GM19023 (cell line): ENCODE measurements around the gene THAP7.
"Not testable (repeated sequence)": the region's sequence is repeated elsewhere in the genome, so short reads cannot be mapped to it uniquely, and the experiment has no call there.

Source experiments
- ATAC-seq: cut with Tn5 transposase; IDR thresholded peaks from one replicate; pipeline ENCODE4 v1.9.1; 2021; ENCODE audit warnings: mild to moderate bottlenecking, moderate library complexity; ENCODE audit not compliant: unreplicated experiment

The THAP7 gene

DNA sequence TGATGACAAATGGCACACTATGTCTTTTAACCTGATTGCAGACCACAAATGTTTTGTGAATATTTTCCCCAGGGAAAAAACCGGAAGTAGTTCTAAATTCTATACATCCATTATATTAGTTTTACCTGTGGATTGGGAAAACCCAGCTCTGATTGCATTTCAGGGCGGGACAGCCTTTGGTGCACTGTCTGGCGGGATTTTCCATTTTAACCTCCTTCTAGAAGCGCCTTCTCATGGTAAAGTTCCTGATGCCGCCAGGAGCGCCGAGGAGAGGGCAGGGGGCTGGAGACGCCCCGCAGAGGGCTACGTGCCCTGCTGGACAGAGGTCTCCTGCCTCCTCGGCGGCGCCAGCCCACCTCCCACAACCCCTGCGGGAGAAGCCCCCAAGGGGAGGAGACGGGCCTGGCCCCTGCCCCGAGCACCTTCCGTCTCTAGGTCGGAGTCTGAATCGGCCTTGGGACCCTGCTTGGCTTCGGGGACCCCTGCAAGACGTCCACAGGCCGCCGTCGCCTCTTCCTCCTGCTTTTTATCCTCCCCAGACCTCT is 11.8 kb upstream of the THAP7 start:
- ATAC-seq: peak; percentile 17

DNA sequence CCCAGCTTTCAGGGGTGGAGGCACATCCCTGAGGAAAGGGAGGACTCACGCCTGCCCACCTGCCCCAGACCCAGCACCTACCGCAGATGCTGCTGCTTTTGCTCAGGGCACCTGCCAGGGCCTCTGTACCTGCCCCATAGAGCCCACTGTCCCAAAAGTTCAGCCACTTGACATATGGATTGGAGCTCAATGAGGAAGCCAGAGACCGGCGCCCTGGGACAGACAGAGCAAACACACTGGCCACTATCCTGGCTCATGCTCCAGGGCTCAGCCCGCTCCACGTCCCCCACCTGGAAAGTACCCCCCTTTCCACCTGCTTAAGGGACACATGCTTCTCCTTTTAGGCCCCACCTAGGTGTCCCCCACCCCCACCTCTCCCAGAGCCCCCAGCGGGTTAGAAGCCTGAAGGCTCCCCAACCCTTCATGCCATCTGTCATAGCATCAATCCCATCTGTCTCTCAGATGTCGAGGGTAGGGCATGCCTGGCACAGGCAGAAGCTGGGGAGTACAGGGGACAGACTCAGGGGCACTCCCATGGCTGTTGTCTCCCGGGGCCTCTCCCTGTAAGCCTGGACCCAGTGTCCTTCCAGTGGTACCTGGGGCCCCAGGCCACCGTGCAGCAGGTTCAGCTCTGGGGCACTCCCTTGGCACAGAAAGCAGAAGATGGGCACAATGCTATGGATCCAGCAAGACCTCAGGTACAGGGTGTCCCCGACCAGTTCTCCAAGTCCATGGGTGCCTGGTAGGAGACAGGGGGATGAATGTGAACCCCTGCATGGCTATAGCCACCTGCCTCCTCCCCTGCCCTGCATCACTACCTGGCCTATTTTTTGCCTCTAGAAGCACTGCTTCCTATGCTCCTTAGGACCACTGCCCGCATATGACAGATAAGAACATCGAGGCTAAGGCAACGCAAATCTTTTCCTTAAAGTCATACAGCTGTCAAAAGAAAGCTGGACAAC is 10.8 kb upstream of the THAP7 start:
- ATAC-seq: no peak

DNA sequence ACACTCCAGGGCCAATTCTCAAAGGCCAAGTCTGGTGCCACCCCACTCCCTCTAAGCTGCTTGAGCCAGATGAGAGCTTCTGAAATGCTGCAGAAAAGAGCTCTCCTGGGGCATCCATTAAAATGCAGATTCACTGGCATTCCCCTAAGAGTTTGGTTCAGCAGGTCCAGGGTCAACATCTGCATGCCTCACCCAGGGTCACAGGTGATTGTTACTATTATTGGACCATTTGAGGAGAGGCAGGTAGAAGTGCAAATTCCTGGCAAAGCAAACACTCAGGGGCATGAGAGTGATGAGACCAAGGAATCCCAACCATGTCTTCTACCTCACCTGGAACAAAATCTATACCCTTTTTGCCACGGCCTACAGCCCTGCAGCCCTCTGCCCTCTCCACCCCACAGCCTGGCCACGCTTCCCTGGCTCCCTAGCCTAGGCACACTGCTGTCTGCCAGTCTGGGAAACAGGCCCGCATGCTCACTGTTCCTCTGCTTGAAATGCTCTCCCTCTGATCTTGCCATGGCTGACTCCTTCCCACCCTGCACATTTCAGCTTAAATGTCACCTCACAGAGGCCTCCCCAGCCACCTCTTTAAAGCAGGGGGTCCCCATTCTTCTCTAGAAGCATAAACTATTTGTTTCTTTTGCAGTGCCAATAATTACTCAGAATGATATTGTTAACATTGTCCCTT is 8.7 kb upstream of the THAP7 start:
- ATAC-seq: no peak

DNA sequence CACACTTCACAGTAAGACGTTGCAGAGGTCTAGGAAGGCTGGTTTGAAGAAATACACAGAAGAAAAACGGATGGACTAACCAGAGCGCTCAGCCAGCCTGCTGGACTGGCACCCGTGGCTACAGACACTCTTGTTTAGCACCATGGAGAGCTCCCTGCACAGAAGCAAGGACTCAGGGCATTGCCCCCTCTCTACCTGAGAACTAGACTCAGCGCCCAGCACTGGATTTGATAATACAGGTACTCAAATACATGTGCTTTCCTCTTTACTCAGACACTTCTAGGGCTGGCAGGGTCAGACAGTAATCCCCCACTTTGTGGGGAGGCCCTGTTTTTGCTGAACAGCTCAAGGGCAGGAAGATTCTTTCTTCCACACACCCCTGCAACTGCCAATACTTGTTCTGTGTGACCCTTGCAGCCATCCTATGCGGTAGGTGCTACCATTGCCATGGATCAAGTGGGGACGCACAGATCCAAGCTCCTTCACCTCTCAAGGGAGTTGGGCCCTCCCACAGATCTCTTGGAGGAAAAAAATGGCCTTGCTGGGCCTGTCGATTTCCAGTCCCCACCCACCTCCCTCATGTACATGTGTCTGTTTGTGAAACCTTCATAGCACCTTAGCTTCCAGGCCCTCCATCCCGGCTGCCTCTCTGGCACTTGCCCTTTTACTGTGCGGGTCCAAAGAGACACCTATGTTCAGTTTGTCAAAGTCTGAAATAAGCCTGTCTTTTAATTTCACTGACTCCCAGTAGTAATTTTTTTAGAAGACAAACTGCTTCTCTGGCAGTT is 7.9 kb upstream of the THAP7 start:
- ATAC-seq: no peak

DNA sequence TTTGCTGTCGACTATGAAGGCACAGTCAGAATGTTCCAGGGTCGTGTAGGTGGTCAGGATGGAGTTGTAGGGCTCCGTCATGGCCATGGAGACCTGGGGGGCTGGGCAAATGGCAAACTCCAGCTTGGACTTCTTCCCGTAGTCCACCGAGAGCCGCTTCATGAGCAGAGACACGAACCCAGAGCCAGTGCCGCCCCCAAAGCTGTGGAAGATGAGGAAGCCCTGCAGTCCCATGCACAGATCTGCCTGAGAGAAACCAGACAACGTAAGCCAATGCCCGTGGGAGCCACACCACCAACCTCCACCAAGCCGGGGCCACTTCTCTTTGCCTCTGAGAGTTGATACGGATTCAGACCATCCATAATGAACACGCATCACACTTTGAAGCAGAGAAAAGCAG is 7.3 kb upstream of the THAP7 start:
- not testable (repeated sequence) for ATAC-seq

DNA sequence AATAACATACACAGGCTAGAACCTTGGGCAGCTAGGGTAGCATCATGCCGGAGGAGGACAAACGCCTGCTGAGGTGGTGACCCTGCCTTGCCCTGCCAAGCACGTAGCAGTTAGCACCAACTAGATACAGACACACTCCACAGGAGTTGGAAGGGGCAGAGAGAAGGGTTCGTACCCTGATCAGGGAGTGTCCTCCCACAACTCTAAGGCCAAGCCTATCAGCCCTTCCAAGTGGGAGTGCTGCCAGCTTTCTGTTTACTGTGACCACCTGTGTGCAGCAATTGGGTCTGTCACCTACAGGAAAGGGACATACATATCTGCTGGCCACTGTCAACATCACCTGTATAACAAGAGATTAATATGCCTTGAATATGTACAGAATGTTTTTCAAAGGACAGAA is 1.9 kb upstream of the THAP7 start:
- ATAC-seq: no peak

DNA sequence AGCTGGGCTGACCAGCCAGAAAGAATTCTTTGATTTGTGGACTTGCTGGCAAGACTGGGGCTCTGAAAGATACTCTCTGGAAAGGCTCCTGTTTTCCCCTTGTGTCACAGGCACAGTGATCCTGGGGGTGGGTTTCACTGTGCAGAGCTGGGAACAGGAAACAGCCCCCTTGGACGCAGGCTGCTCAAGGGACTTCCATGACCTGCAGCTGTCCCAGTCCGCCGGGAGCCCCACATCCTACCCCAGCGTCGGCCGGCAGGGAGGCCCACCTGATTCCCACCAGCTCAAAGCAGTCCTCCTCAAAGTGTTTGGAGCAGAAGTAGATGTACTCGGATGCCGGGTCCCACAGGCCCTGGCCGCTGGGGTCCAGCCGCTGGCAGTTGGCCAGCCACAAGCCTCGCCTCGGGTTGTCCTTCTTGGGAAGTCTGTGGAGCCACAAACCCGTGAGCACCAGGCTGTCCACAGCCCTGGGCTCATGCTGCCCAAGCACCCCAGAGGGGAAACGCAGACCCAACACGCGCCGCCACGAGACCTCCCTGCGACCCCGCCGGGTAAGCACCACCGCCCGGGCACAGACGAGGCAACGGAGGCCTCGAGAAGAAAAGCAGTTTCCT is 824 bp downstream of the THAP7 start:
- peak; percentile 2 for ATAC-seq

DNA sequence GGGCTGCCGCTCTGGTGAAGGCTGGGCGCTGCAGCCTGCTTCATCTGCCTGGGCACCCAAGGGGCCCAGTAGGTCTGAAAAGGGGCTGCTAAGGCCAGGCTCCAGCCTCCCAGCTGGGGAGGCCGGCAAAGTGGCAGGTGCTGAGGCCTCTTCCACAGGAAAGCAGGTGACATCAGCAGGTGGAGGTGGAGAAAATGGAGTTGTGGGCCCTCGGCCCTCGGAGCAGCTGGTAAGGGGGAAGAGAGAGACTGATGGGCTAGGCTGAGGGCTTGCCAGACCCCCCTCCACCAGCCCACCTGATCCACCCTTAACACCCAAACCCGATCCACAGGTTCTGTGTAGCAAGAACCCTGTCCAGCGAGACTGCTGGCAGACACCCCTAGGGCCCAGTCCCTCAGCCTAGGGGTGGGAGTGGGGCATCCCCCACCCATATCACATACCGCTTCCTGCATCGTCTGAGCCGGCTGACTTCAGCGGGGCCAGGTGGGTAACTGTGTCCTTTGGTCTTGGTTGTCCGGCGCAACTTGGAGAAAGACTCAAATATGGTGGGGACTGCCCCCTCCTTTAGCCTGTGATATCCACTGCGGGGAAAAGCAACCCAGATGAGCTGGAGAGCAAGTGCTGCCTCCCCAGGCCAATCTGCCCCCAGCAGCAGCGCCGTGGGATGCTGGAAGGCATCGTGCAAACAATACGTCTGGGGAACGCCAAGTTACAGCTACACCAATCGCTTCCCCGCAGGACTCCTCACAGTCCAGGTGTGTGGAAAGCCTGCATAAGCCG is 1.5 kb downstream of the THAP7 start:
- ATAC-seq: no peak

DNA sequence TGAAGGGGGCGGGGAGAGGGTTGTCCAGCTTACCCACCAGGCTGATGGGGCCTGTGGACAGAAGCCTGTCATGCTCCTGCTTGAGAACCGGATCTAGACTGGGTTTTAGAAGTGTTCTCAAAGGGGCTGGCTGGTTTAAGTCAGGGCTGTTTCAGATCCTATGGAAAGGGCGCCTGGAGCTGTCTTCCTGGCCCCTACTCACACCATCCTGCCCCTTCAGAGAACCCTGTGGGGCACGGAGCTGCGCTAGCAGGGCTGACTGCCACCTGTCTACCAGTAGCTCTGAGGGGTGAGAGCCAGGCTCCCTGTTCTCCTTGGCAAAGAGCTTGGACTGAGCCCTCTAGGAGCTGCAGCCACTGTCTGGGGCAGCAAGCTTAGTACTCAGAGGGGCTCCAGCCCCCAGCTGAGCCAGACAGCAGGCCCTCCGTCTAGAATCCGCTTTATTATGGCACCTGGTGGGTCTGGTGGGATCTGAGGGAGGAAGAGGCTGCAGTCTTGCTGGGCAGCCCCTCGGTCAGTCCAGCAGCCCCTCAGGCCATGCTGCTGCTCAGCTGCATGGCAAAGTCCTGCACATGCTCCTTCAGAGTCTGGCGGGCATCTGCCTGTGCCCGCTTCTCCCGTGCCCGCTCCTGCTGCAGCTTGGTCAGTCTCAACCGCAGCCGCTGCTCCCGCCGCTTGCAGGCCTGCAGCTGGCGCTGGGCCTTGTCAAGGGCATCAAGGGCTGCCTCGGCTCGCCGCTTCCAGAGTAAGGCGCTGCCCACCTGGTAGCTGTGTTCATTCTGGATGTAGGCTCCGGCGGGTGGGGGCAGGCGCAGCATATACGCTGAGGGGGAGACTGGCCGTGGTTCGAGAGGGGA is 2.3 kb downstream of the THAP7 start:
- no peak for ATAC-seq

DNA sequence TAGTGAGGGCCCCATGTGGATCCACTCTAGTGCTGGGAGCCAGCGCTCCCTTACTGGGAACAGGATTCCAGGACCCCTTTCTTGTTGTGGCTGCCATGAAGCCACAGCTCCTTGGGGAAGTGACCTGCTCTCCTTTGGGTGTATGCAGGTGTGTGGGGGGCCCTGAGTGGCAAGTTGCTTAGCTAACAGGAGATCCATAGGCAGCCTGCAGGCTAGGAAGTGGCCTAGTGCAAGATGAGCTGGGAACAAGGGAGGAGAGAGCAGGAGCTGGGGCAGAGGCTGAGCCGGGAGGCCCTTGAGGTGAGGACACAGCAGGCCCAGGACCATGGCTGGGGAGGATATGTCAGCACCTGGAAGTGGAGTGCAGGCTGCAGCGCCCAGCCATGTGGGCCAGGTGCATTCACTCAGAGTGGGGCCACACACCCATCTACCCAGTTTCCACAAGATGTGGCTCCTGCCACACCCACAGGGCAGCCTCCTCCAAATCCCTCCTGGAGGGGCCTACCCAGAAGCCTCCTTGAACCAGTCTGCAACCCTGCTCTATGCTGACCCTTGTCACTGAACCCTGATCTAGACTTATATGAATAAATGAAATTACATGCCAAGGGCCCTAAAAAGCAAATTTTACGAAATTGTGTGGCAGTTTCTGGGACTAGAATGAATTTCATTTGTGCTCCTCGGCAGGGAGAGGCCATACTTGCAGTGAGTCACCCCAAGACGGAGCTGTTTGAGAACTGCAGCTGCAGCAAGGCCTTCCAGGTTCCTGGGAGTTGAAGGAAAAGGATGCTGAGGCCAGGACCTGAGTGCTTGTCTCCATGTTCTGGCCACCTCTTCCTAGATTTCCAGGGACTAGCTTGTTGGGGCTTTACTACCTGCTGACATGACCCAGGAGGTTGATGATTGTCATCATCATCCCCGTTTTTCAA is 3.2 kb downstream of the THAP7 start:
- no peak for ATAC-seq

DNA sequence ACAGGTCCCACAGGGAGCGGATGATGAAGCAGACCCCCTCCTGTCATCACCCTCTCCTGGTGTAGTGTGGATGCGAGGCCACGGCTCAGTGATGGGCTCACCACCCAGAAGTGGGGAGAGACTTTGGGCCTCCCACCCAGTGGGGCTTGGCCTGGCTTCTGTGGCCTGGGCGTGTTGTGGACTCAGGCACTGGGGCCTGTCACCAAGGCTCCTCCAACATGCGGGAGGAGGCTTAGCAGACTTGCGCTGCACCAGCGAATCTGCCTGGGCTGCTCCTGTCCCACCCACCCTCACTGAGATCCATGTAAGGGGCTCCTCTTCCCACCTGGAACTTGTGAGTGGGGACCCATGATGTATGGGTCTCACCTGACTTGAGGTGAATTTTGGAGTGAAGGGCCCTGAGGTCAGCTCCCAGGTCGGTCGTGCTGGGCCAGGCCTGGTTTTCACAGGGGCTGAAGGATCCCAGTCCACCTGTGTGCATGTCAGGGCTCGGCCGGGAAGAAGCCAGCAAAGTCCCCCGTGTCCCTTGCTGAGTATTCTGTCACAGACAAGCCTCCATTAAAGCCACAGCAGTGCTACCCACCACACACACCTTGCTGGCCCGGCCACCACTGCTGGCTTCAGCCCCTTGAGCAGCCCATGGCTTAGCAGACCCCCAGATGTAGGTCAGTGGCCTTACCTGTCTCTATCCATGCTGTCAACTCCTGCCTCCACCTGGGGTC is 4.2 kb downstream of the THAP7 start:
- no peak for ATAC-seq

DNA sequence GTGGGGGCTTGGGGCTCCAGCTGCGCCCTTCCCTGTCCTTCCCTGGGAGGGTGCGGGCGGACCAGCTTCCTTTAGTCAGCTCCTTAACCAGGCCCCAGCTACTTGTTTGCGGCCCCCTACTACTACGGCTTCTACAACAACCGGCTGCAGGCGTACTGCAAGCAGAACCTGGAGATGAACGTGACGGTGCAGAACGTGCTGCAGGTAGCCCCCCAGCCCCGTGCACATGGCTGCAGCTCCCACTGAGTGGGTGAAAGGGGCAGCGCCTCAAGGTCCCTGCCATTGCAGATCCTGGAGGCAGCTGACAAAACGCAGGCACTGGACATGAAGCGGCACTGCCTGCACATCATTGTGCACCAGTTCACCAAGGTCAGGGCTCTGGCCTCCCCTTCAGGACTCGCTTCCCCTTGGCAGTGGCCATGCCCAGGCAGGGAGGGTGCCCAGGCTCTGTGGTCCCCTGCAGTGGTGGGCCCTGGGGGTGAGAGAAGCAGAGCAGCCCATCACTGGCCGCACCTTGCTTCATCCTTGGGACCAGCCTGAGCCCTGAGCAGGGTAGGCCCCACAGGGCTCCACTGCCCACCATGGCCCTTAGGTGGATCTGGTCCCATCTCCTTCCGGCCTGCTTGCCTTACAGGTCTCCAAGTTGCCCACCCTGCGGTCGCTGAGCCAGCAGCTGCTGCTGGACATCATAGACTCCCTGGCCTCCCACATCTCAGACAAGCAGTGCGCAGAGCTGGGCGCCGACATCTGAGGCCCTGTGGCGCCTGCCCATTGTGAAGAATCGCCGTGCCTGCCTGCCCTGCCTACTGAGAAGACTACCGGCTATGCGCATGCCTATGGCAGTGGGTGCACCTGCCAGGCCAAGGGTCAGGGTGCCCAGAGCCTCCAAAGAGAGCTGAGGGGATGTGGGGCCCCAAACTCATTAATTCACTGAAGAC is 5.1 kb downstream of the THAP7 start:
- ATAC-seq: no peak

DNA sequence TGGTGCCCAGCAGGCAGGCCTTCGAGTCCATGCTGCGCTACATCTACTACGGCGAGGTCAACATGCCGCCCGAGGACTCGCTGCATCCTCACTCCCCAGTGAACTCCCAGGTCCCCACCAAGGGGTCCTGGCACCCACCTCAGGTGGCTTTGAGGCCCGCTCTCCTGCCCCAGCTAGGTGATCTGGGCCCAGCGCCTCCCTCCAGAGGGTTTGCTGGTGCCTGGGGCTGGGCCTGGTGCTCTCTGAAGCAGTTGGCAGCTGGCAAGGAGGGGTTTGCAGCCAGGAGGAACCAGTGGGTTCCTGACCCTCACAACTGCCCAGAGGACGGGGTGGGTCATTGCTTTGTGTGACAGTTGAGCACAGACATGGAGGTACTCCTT is 5.9 kb downstream of the THAP7 start:
- no peak for ATAC-seq

DNA sequence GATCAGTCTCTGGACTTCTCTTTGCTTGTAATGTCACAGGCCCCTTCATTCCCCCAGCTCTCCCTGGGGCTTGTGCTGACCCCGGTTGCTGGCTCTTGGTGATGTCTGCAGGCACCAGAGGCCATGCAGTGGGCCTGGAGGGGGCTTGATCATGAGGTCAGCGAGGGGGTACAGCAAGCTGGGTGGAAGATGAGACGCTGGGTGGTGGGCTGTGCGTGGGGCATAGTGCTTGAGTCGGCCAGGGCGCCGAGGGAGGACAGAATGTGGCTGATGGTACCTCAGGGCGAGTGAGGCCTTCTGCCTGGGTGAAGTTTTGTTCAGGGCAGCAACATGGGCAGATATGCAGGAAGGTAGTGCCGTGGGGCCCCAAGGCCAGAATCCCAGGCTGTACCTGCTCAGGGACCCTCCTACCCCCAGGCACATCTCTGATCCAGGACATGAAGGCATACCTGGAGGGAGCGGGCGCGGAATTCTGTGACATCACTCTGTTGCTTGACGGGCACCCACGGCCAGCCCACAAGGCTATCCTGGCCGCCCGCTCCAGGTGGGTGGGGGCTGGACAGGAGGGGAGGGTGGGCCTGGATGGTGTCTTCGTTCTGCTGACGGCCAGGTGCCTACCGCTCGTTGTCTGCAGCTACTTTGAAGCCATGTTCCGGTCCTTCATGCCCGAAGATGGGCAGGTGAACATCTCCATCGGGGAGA is 6.4 kb downstream of the THAP7 start:
- no peak for ATAC-seq

DNA sequence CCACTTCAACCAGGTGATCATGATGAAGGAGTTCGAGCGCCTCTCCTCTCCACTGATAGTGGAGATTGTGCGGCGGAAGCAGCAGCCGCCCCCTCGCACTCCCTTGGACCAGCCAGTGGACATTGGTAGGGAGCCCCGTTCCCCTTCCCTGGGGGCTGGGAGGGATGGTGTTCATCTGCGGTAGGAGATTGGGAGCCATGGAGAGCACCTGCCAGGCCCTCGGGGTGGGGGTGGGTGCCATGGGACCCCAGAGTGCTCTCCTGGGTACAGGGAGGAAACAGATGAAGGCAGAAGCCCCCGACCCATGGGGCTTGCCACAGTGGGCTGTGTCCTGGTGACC is 7.0 kb downstream of the THAP7 start:
- ATAC-seq: no peak
